HG03354 (cell line): ENCODE measurements around the gene NUTM2G.
"Not testable (repeated sequence)": the region's sequence is repeated elsewhere in the genome, so short reads cannot be mapped to it uniquely, and the experiment has no call there.

ENCODE experiments used
- ATAC-seq: cut with Tn5 transposase; IDR thresholded peaks from one replicate; pipeline ENCODE4 v1.9.1; 2021; ENCODE audit warnings: mild to moderate bottlenecking; ENCODE audit not compliant: unreplicated experiment, poor library complexity, severe bottlenecking

NUTM2G gene, protein sequence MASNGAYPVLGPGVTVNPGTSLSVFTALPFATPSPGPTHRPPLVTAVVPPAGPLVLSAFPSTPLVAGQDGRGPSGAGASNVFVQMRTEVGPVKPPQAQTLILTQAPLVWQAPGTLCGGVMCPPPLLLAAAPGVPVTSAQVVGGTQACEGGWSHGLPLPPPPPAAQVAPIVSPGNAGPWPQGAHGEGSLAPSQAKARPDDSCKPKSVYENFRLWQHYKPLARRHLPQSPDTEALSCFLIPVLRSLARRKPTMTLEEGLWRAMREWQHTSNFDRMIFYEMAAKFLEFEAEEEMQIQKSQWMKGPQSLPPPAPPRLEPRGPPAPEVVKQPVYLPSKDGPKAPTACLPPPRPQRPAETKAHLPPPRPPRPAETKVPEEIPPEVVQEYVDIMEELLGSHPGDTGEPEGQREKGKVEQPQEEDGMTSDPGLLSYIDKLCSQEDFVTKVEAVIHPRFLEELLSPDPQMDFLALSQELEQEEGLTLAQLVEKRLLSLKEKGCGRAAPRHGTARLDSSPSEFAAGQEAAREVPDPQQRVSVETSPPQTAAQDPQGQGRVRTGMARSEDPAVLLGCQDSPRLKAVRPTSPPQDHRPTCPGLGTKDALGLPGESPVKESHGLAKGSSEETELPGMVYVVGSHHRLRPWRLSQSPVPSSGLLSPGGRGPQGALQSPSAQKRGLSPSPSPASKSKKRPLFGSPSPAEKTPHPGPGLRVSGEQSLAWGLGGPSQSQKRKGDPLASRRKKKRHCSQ

GRCh38 chr9:96928543-96928942 is at the start of gene NUTM2G:
TSS of gene NUTM2G (plus strand) at chr9:96928843. CDS start at chr9:96929025, 182 bp downstream.
- ATAC-seq, result not testable (repeated sequence)

DNA sequence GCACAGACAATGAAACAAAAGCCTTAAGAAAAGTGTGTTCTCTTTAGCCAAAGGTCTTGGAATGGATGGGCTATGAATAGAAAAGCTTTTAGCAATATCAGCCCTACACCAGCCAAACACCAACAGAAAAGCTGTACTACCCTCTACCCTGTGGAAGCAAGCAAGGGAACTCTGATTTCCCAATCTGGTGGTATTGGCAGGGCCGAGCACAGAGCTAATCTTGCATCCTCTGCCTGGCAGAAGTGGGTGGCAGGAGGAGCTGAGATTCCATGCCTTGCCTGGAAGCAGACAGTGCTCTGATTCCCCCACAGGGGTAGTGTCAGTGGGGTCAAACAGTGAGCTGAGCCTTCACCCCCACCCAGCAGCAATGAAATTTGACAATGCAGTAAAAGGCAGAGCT is 44.7 kb upstream of the NUTM2G start:
- ATAC-seq, result no peak

DNA sequence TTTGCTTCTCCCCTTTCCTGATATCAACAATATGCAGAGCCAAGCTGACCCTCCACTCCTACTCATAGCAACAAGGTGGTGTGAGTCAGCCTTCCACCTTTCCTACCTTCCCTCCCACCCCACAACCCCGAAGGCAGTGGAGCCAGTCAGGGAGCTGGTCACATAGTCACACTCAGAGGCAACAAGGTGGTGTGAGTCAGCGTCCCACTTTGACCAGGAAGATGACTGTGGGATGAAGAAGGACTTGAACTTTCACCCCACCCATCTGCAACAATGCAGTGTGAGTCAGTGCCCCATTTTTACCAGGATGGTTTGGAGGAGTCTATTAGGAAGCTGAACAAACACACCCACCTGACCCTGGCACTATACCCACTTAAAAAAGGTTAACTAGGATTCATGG is 44.2 kb upstream of the NUTM2G start:
- ATAC-seq, result no peak

DNA sequence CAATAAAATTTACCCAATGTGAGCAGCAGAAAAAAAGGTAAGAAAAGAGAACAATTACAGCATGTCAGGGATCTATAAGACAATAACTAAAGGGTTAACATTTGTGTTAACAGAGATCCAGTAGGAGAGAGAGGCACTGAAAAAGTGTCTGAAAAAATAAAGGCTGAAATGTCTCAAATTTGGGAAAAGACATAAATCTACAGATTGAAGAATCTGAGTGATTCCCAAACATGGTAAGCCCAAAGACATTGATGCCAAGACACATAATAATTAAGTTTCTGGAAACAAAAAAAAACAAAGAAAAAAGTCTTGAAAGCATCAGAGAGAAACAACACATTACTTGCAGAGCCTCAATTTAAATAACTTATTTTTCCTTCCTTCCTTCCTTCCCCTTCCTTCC is 43.2 kb upstream of the NUTM2G start:
- no peak for ATAC-seq

- no peak for ATAC-seq
Observed at GRCh38 chr9:96888591-96888990, 40.1 kb upstream of the NUTM2G start.

- ATAC-seq, result no peak
Observed at GRCh38 chr9:96892131-96892530, 36.5 kb upstream of the NUTM2G start.

DNA sequence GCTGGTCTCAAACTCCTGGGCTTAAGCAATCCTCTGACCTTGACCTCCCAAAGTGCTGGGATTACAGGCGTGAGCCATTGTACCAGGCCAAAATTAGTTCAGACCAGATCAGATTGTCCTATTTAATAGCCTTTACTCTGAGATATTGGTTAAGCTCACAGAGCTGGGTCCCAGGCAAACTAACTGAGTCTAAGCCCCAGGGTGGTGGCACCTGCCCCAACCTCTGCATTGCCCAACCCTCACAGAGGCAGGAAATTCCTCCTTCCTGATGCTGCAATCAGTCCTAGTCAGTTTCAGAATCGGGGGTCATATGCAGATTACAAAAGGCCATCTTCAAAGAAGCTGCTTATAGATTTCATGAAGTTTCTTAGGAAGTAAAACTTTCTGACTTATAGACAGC is 28.6 kb upstream of the NUTM2G start:
- not testable (repeated sequence) for ATAC-seq

DNA sequence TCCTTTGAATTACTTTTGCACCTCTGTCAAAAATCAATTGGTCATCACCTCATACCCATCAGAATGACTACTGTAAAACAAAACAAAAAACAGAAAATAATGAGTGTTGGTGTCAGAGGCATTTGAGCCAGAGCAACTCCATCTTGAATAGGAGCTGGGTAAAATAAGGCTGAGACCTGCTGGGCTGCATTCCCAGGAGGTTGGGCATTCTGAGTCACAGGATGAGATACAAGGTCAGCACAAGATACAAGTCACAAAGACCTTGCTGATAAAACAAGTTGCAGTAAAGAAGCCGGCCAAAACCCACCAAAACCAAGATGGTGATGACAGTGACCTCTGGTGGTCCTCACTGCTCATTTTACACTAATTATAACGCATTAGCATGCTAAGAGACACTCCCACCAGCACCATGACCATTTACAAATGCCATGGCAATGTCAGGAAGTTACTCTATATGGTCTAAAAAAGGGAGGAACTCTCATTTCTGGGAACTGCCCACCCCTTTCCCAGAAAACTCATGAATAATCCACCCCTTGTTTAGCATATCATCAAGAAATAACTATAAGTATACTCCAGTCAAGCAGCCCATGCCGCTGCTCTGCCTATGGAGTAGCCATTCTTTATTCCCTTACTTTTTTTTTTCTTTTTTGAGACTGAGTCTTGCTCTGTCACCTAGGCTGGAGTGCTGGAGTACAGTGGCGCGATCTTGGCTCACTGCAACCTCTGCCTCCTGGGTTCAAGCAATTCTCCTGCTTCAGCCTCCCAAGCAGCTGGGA is 23.5 kb upstream of the NUTM2G start:
- ATAC-seq, result not testable (repeated sequence)

DNA sequence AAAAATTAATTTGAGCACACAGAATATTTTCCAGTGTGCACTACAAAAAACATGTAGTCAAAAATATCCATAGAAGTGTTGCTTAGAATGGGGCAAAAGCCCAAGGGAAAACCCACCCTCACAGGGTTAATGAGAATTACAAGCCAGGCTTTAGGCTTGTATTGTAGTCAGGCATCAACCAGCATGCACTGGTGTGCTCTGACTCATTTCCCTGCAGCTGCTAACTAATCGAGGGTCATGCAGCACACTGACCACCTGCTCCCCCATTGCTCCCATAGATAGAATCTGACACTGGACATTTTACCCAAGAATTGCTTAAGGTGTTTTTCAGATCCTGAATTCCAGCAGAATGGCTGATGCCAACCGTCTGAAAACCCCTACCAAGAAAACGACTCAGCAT is 20.2 kb upstream of the NUTM2G start:
- not testable (repeated sequence) for ATAC-seq

DNA sequence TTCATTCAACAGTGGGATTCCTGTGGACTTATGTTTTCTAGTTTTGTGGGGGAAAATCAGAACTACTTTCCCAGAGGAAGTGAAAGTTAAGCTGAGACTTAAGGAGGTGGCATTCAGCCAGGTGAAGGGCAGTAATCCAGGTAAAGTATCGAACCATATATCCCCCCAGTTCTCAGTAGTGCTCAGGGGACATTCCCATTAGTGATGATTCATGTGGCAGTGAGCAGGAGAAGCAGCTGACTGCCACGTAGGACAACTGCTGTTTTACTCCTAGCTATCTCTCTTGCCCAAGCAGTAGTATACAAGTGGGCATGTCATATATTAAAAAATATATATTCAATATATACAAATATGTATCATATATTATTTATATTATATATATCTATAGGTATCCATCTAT is 13.1 kb upstream of the NUTM2G start:
- not testable (repeated sequence) for ATAC-seq

DNA sequence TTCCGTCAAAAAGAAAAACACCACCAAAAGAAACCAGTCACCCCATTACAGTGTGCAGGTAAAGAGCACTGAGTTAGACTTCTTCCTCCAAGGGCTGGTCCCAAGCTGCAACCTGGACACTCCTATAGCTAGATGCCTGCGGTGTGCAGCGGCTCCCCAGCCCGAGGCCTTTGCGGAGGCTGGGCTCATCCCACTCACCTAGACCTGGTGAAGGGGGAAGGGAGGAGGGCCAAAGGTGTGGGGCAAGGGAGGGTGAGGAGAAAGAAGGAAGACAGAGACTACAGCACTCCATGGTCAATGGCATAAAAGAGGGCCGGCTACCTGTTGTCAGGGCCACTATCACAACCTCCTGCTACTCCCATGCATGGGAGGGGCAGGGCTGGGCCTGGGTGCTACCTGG is 12.1 kb upstream of the NUTM2G start:
- not testable (repeated sequence) for ATAC-seq

DNA sequence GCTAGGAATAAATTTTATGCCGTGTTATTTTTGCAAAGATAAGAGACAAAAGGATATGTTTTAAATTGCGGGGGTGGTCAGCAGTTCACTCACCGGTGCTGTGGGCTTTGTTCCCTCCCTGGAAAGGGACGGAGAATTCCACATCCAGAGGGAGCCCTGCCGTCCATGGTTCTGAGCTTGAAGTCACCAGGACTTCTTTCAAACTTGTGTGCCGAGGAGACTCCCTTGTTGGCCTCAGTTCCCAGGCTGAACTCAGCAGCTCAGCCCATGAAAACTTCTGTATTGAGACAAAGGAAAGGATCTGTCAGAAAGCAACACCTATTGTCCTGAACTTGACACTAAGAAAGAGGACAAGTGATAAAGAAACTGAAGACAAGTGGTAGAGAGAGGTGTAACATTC is 10.1 kb upstream of the NUTM2G start:
- not testable (repeated sequence) for ATAC-seq

GRCh38 chr9:96920803-96921202 is 7.8 kb upstream of the NUTM2G start:
- ATAC-seq, result not testable (repeated sequence)

DNA sequence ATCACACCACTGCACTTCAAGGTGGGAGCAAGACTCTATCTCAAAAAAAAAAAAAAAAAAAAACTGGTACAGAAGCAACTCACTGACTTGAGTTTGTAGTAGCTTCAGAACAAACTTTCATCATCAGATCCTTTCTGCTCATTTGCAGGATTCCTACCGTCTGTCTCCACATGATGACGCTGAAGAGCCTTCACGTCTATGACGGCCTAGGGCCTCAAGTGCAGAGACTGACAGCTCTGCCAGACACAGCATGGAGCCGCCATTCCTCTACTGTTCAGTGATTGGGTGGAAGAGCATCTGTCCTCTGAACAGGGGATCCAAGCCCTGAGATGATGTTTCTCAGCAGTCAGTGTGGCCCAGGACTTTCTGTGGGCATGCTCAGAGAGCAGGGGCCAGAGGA is 3.1 kb upstream of the NUTM2G start:
- not testable (repeated sequence) for ATAC-seq

GRCh38 chr9:96931665-96932064 is 3.0 kb downstream of the NUTM2G start:
- ATAC-seq, result not testable (repeated sequence)

DNA sequence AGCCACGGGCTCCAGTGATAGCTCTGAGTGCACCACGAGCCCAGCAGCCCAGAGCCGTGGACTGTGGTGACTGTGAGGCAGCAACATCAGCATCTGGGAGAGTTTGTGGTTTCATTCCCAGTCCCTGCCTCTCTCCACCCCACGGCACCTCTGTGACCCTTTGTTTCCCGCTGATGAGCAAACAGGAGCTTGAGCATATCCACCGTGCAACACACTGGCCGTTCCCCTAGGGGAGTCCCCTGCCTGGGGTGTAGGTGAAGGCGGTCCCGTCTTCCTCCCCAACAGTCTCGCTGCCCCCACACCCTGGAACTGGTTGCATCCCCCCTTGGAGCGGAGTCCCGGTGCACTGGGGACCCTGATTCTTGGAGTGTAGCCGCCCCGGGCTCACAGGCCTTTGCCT is 5.5 kb downstream of the NUTM2G start:
- not testable (repeated sequence) for ATAC-seq

DNA sequence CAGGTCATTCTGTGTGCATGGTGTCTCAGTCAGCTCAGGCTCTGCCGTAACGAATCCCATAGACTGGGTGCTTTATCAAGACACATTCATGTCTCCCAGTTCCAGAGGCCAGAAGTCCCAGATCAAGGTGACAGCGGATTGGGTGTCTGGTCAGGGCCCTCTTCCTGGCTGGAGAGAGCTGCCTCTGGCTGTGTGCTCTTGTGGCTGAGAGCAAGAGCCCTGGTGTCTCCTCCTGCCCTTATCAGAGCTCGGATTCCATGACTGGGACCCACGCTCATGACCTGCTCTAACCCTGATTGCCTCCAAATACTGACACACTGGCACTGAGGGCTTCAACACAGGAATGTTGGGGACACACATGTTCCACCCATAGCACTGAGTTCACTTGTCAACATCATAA is 6.1 kb downstream of the NUTM2G start:
- ATAC-seq, result not testable (repeated sequence)

DNA sequence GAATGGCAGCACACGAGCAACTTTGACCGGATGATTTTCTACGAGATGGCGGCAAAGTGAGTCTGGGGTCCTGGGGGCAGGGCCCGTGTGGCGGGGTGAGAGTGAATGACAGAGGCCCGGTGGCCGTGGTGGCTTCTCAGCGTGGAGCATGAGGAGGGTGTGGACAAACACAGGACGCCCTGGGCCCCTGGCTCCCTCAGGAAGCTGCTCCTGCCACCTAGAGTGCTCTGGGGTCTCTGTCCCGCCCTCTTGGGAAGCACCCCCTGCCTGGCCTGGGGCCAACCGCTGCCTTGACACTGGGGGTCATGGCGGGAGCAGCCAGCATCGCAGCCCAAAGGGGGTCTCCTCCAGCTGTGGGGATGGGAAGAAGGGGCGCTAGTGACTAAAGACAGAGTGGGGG is 6.8 kb downstream of the NUTM2G start:
- ATAC-seq, result not testable (repeated sequence)

DNA sequence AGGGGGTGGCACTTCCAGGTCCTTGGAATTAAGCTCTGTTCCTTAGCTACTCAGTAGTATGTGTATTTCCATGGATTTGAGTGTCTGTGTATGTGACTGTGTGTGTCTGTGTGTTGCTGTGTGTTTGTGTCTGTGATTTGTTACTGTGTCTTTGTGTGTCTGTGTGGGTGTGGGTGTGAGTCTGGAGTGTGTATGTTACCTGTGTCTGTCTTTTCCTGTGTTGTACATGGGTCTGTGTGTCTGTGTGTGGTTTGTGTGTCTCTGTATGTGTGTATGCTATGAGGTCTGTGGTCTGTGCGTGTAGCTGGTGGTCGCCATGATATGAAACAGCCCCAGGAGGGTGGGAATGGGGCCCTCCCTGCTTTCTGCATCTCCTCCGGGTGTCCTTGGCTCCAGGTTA is 8.8 kb downstream of the NUTM2G start:
- not testable (repeated sequence) for ATAC-seq

DNA sequence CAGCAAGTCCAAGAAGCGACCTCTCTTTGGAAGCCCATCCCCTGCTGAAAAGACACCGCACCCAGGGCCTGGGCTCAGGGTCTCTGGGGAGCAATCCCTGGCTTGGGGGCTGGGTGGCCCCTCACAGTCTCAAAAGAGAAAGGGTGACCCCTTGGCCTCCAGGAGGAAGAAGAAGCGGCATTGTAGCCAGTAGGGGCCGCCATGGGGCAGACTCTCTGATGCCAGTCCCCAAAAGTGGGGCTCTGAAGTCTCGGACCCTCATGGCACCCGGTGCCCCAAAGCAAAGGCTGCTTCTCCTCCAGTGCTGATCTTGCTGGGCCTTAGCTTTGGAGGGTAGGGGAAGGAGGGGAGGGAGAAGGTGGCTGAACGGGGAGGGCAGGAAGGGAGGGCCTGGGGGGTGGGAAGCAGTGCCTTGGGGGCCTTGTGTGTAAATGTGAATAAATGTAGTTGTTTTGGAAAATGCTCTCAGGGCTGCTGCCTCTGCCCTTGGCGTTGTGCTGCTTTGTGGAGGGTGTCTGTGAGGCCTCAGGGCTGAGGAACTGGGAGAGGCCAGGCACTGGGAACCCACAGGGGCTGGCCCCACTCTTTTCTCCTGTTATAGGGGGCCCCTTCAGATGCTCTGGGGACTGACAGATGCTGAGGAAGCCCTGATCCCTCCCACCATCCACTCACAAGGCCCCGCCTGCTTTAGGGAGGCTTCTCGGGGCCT is 10.5 kb downstream of the NUTM2G start:
- ATAC-seq, result not testable (repeated sequence)
